HG03039 (cell line): ENCODE results near the gene SRP54.
A peak's percentile ranks its signal among the peaks of the same experiment; 100 is the strongest.
"Not testable (repeated sequence)": the region's sequence is repeated elsewhere in the genome, so short reads cannot be mapped to it uniquely, and the experiment has no call there.

Source experiments
- ATAC-seq: cut with Tn5 transposase; IDR thresholded peaks from one replicate; pipeline ENCODE4 v1.9.1; 2021; ENCODE audit warnings: mild to moderate bottlenecking, moderate library complexity; ENCODE audit not compliant: unreplicated experiment

The SRP54 gene

DNA sequence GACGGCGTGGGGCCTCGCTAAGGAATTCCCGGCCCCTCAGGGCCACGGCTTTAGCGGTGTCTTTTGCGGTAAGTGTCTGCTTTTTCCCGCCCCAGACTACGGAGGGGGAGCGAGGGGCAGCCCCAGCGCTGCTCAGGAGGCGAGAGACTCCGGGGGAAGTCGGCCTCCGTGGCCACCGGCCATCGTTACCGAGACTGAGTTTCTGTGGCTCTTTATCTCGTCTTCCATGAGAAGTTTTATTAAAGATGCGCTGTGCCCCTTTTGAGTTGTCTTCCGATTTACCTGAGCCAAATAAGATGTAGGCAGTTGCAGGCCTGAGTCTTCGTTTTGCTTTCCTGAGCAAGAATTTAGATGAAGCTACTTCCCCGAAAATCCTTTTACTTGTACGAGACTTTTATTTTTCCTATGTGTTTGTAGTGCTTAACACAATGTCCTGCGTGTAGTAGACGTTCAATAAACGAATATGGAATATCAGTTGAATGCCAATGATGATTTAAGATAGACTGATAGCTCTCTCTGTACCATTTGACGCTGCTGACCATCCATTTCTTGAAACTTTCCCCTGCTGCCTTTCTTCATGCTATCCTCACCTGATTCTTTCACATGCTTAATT lies 462 bp downstream of the SRP54 start:
- ATAC-seq: peak; percentile 18

DNA sequence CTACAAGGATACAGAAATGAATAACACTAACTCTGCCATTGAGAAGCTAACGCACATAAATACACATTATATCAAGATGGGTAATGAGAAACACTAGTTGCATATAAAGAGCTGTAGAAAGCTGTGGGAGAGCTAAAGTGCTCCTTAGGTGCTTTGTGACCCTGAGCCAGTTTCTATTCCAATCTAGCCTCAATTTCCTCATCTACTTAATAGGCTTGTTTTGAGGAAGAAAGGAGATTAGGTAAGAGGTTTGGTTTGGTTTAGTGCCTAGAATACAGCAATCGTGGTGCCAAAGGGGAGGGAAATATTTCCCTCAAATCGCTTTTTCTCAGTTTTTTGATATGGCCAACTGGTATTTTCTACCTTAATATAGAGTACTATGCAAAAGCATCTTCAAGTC lies 994 bp downstream of the SRP54 start:
- ATAC-seq: no peak

DNA sequence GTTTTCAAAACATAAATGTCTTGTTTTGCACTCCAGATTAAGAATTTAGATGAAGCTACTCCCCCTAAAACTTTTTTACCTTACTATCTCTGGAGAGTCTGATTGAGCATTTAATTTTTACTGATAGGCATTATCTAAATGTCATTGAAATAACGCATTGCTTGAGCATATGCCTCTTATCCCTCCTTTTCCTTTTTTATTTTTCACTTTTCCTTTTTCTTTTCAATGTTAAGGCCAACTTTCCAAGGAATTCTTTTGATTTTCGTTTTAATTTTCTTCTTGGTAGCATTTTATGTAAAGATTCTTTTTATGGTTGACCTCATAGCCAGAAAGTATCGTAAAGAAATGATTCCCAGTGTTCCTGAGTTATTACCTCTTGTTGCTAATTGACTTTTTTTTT lies 2.9 kb downstream of the SRP54 start:
- no peak for ATAC-seq

DNA sequence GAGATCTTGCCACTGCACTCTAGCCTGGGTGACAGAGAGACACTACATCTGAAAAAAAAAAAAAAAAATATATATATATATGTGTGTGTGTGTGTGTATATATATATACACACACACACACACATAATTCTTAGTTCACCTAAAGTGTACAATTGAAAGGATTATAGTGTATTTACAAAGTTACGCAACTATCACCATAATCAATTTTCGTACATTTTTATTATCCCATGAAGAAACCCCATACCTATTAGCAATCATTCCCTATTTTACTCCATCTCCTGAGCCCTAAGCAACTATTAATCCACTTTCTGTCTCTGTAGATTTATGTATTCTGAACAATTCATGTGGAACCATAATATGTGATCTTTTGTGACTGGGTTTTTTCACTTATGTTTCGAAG lies 4.4 kb downstream of the SRP54 start:
- ATAC-seq: no peak

DNA sequence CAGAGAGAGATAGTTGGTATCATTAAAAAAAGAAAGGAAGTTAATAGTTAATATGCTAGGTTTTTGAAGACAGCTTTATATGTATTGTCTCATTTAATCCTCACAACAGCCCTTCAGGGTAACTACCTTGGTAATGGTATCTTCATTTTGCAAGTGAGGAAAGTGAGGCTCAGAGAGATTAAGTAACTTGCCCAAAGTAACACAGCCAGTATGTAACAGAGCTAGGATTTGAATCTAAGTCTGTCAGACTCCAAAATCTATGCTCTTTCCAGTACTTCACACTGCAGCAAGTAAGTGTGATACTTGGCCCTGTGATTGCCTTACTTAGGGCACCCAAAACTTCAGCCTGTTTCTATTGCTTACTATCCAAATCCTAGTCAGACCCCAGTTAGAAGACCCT lies 7.0 kb downstream of the SRP54 start:
- ATAC-seq: no peak

DNA sequence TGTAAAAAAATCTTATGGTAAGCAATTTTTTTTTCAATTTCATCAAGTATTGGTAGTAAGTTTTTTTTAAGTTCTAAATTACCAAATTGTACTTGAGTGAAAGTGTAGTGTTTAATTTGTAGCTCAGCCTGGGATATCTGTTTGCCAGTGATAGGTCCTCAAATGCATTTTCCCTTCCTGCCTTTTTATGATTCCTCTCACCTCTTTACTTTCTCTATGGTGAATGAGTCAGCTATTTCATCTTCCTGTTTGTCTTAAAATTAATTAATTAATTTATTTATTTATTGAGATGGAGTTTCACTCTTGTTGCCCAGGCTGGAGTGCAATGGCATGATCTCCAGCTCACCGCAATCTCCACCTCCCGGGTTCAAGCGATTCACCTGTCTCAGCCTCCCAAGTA lies 10.6 kb downstream of the SRP54 start:
- ATAC-seq: no peak

DNA sequence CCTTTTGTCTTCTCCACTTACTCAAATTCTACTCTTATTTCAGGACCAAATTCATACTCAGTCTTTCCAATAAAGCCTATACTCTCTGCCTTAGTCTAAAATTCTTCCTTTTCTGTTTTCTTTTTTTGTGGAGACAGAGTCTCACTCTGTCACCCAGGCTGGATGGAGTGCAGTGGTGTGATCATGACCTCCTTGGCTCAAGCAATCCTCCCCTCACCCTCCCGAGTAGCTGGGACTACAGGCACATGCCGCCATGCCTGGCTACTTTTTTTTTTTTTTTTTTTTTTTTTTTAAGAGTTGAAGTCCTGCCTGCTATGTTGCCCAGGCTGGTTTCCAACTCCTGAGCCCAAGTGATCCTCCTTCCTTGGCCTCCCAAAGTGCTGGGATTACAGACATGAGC lies 11.9 kb downstream of the SRP54 start:
- no peak for ATAC-seq

DNA sequence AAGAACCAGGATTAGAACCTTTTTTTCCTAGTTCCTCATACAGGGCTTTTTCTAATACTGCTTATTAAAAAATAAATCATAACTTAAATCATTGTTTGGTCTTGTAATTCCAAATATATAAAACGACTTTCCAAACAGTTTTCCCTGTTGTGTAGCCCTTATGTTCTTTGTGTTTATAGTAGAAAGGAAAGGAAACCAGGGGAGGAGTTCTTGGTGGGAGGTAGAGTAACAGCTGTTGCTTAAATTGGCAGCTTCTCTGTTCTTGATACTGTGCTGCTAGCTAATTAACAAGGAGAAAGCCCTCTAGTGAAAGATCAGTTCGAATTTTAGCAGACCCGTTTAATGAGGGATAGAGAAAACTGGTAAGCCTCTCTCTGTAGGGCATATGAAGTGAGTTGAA lies 15.0 kb downstream of the SRP54 start:
- no peak for ATAC-seq

DNA sequence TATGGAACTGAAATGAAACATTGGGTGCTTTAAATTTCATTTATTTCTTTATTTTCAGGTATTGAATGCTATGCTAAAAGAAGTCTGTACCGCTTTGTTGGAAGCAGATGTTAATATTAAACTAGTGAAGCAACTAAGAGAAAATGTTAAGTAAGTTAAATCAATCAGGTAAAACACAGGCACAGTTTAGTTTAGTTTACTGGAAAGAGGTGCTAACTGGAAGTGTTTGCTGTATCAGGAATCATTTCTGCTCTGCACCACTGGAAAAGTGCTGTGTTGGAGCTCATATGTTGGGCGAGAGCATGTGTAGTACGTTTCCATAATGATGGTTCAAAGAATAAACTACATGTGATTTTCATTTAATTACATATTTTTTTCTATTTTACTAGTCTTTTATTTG lies 16.7 kb downstream of the SRP54 start:
- no peak for ATAC-seq

DNA sequence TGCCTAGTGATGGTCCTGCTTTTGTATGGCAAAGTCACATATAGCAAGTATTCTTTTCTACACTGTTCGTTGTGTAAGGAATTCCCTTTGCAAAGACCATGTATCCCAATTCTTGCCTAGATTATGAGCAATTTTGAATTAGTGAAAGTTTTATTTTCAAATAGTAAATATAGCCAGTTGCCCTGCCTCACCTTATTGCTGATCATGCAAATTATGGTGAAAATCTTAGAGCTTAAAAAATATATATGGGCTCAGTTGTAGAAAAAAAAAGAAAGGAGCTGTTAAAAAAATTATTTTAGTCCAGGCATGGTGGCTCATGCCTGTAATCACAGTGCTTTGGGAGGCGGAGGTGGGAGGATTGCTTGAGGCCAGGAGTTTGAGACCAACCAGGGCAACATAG lies 18.8 kb downstream of the SRP54 start:
- ATAC-seq: no peak

DNA sequence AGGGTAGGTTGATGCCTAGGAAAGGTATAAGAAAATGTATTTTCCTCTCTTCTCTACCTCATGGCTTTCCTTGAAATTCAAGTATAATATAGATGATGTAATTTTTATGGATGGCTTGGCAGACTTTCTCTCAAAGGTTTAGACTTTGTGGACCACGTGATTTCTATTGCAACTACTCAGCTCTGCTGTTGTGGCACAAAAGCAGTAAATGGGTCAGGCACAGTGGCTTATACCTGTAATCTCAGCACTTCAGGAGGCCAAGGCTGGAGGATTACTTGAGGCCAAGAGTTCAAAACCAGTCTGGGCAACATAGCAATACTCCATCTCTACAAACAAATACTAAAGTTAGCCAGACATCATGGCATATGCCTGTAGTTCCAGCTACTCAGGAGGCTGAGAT lies 22.0 kb downstream of the SRP54 start:
- no peak for ATAC-seq

DNA sequence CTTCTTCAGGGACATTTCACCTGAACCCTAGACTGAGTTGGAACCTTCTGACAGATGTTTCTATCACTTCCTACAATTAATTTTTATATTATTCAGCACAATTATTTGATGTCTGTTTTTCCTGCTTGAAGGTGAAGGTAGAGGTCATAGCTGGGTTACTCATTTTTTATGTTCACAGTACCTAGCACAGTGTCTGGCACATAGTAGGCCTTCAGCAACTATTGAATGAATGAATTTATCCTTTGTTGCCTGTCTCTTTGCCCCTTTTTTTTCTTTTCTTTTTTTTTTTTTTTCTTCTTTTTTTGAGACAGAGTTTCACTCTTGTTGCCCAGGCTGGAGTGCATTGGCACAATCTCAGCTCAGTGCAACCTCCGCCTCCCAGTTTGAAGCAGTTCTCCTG lies 33.8 kb downstream of the SRP54 start:
- no peak for ATAC-seq

DNA sequence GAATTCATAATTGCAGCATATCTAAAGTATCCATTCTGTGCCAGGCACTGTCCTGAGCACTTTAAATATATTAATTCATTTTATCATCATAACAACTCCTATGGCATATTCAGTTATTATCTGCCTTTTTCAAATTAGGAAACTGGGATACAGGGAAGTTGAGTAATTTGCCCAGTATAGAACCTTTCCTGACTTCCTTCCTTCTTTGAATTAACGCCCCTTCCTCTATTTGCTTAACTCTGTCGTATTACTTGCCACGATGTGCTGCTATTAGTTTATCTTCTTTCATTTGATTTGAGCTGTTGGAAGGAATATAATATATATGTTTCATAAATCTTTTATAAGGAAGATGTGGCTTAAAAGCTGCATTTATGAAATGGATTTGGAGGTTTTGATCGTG lies 37.9 kb downstream of the SRP54 start:
- ATAC-seq: no peak

DNA sequence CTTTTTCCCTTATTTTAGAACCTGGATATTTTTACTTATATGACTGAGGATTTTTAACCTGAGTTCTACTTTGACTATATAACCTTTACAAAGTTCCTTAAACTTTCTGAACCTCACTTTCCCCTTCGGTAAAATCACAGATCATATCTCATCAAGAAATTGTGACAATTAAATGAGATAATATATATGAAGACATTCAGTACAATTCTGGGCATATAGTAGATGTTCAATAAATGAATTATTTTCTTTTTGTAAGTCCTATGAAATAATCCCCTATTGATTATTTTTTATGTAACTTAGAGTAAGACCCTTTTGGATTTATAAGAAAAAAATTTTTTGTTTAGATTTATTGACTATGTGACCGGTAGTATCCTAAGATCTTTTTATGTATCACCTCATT lies 45.6 kb downstream of the SRP54 start:
- ATAC-seq: no peak

DNA sequence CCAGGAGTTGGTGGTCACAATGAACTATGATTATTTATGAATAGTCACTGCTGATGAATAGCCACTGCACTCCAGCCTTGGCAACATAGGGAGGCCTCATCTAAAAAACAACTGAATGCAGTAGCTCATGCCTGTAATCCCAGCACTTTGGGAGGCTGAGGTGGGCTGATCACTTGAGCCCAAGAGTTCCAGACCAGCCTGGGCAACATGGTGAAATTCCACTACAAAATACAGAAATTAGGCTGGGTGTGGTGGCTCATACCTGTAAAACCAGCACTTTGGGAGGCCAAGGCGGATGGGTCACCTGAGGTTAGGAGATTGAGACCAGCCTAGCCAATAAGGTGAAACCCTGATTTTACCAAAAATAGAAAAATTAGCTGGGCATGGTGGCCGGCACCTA lies 49.8 kb downstream of the SRP54 start:
- ATAC-seq: no peak

DNA sequence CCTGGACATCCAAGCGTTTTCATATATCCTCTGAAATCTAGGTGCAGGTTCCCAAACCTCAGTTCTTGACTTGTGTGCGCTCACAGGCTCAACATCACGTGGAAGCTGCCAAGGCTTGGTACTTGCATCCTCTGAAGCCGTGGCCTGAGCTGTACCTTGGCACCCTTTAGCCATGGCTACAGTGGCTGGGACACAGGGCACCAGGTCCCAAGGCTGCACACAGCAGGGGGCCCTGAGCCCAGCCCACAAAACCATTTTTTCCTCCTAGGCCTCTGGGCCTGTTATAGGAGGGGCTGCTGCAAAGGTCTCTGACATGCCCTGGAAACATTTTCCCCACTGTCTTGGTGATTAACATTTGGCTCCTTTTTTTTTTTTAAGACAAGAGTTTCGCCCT lies 51.6 kb downstream of the SRP54 start:
- no peak for ATAC-seq

DNA sequence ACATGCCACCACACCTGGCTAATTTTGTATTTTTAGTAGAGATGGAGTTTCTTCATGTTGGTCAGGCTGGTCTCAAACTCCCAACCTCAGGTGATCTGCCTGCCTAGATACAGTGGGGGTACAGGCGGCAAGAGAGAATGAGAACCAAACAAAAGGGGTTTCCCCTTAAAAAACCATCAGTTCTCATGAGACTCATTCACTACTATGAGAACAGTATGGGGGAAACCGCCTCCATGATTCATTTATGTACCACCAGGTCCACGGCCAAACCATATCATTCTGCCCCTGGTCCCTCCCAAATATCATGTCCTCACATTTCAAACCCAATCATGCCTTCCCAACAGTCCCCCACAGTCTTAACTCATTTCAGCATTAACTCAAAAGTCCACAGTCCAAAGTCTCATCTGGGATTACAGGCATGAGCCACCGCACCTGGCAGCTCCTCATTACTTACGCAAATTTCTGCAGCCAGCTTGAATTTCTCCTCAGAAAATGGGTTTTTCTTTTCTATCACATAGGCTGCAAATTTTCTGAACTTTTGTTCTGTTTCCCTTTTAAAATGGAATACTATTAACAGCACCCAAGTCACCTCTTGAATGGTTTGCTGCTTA lies 52.3 kb downstream of the SRP54 start:
- not testable (repeated sequence) for ATAC-seq

DNA sequence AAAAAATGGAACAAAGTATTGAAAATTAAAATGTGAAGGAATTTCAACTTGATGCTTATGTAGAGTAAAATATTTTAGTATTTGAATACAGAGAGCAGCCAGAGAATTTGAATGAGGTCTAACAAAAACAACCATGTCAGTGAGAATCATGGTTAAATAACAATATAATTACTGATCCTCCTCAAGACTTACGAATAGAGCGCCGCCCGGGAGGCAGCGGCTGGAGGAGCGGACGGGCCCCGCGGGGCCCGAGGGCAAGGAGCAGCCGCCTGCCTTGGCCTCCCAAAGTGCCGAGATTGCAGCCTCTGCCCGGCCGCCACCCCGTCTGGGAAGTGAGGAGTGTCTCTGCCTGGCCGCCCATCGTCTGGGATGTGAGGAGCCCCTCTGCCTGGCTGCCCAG lies 55.5 kb downstream of the SRP54 start:
- not testable (repeated sequence) for ATAC-seq

DNA sequence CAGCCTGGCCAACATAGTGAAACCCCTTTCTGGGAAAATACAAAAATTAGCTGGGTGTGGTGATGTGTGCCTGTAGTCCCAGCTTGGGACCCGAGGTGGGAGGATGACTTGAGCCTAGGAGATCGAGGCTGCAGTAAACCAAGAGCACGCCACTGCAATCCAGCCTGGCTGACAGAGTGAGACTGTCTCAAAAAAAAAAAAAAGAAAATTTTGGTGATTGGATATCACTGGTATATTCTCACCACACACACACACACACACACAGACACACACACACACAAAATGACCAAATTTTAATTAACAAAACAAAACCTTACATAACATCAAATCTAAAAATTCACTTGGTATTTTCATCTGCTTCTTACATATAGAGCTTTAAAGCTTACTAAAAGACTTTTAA lies 59.8 kb downstream of the SRP54 start:
- ATAC-seq: no peak

DNA sequence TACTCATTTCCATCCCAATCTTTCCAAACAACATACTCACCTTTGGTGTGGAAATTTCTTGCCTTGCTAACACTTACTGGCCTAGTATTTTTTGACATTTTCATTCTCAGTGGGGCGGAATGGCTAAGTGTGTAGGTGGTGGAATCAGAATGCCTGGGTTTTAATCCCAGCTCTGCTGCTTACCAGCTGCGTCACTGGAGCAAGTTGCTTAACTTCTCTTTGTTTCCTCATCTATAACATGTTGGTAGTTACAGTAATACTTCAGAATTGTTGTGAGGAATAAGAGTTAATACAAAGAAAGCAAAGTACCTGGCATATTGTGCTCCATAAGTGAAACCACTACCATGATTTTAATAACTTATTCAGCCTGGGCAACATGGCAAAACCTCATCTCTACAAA lies 60.3 kb downstream of the SRP54 start:
- ATAC-seq: no peak

DNA sequence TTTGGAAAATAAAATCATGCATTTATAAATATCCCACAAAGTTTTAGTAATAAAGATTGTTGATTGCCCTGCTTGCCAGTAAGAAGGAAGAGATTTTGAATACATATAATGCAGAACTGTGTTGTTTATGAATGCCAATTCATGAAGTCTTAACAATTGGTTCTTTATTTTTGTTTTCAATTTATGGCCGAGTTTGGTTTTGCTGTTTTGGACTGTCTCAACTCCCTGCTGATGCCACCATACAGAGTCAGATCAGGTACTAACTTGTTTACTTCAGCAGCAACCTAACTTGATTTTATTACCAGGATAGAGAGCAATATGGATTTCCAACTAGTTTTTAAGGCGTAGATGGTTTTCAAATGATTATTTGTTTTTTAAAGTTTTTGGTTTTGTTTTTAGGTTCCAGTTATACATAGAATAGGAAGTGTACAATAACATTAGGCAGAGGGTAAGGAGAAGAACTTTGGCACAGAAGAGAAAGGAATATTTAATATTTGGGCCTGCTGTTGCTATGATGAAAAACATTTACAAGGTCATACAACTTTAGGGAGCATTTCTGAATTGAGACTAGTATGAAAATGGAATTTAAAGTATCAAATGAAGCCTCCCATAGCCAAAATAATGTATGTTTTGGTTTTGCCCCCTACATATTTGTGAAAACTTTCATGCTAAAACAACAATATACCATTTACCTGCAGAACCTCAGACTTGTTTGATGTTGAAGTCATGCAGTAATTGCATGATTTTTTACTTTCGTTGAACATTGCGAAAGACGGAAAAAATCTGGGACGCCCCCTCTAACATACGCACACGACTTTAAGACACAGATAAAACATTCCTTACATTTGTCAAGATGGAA lies 62.4 kb downstream of the SRP54 start:
- no peak for ATAC-seq

DNA sequence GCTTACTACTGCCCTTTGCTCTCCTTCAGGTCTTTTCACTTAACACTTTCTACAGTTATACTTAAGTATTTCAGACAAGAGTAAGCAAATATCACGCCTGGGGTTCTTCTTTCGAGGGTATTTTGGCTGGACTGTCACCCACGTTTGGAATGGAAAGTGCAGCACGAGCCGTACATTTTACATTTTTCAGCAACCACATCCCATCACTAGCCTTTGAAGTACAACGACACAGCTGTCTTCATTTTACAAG lies 62.9 kb downstream of the SRP54 start:
- ATAC-seq: no peak
